H1 (cell line): Measurements from ENCODE around the gene EIF4E1B.

Experiments
- BCL11A ChIP-seq, 2 experiments: IDR thresholded peaks; one replicate each; pipeline ENCODE4 v1.6.1; 2011; ENCODE audit warnings: low read depth in 2 of 2, low read length in 2 of 2, mild to moderate bottlenecking in 2 of 2
- CEBPB ChIP-seq: IDR thresholded peaks from 2 replicates; pipeline ENCODE4 v1.6.1; 2012; ENCODE audit warnings: low read depth, low read length
- JUN ChIP-seq: IDR thresholded peaks from 2 replicates; pipeline ENCODE4 v1.6.1; 2011; ENCODE audit warnings: low read depth, mild to moderate bottlenecking, improper control_type of control experiment, low read length
- SRF ChIP-seq: IDR thresholded peaks from 2 replicates; pipeline ENCODE4 v1.6.1; 2011; ENCODE audit warnings: mild to moderate bottlenecking, low read depth, low read length, moderate library complexity
- TEAD4 ChIP-seq: IDR thresholded peaks from 2 replicates; pipeline ENCODE4 v1.6.1; 2012; ENCODE audit warnings: low read depth, low read length, inconsistent platforms, mixed read lengths
- TF ChIP-seq, protein P1 (sequence below), 3 experiments: IDR thresholded peaks; 1 replicate in 2 of 3; 2 replicates in 1 of 3; pipeline versions ENCODE4 v1.5.1 to v1.6.1; 2011; ENCODE audit warnings: low read length in 3 of 3, mild to moderate bottlenecking in 3 of 3, inconsistent platforms in 2 of 3, low read depth in 1 of 3, moderate library complexity in 1 of 3; ENCODE audit not compliant: insufficient read depth in 1 of 3; ENCODE audit errors: control extremely low read depth in 1 of 3

DNA sequence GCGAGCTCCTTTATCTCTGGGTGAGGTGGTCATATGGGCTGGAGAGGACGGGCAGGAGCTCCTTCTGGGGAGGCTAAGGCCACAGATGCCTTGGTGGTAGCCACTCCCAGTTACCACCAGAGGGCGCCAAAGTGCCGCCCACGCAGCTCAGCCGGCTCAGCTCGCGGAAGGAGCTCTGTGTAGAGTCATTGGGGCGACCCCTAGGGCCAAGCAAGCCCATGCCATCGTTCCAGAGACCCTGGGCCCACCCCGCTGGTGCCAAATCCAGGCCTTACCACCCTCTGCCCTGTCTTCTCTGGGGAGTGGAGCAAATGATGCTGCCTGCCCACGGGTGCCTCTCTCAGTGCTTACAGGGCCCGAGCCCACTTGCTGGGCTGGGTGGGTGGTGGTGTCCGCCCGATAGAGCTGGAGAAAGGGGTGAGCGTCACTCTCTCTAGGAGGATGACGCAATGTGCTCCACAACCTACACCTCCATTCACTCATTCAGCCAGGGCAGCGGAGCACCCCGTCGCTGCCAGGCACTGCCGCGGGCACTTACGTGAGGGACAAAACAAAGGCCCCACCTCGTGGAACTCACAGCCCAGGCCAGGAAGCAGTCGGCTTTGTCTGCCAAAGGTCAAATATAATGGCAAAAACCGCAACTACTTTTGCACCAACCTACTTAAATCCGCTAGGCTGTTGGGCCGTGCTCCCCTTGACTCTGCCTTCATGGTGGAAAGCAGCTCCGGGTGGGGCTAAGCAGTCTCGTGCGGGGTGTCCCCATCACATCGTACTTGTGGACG, 30.6 kb downstream of the EIF4E1B start:
- no peak for TF ChIP-seq SRF
- TF ChIP-seq BCL11A (IDR thresholded peaks at IDR 0.05; ENCODE audit: low read depth in 2 of 2, low read length in 2 of 2) = no peak
- no peak for TF ChIP-seq JUN
- TF ChIP-seq, protein P1, sequence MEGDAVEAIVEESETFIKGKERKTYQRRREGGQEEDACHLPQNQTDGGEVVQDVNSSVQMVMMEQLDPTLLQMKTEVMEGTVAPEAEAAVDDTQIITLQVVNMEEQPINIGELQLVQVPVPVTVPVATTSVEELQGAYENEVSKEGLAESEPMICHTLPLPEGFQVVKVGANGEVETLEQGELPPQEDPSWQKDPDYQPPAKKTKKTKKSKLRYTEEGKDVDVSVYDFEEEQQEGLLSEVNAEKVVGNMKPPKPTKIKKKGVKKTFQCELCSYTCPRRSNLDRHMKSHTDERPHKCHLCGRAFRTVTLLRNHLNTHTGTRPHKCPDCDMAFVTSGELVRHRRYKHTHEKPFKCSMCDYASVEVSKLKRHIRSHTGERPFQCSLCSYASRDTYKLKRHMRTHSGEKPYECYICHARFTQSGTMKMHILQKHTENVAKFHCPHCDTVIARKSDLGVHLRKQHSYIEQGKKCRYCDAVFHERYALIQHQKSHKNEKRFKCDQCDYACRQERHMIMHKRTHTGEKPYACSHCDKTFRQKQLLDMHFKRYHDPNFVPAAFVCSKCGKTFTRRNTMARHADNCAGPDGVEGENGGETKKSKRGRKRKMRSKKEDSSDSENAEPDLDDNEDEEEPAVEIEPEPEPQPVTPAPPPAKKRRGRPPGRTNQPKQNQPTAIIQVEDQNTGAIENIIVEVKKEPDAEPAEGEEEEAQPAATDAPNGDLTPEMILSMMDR (IDR thresholded peaks at IDR 0.05; ENCODE audit: control extremely low read depth in 1 of 3, insufficient read depth in 1 of 3, low read depth in 1 of 3, low read length in 3 of 3) = peak in 2 of 3 experiments; percentile 98 to 99; a peak in 3 of 4 replicates
- no peak for TF ChIP-seq TEAD4
- TF ChIP-seq CEBPB = peak; percentile 91
